ENCODE measurements around the gene PPOX.

The PPOX gene

GRCh38 chr1:161216945-161217712 lies 50.9 kb downstream of the PPOX start:
- DNase-seq (ENCODE audit: low read depth), result peak; percentile 66
- H3K4me3 ChIP-seq (ENCODE audit: low read depth, low read length), result no peak overlapping the region
- TF ChIP-seq CTCF (IDR thresholded peaks at IDR 0.05; ENCODE audit: low read depth, low read length, missing control alignments), result no peak

- no peak overlapping the region for H3K4me3 ChIP-seq (ENCODE audit: low read depth, low read length)
- DNase-seq (ENCODE audit: low read depth), result no peak
- no peak for TF ChIP-seq CTCF (IDR thresholded peaks at IDR 0.05; ENCODE audit: low read depth, low read length, missing control alignments)
These were observed 51.6 kb downstream of the PPOX start for GRCh38 chr1:161217831-161218230.

- H3K4me3 ChIP-seq (ENCODE audit: low read depth, low read length), result no peak overlapping the region
- DNase-seq (ENCODE audit: low read depth), result no peak
- no peak for TF ChIP-seq CTCF (IDR thresholded peaks at IDR 0.05; ENCODE audit: low read depth, low read length, missing control alignments)
These were observed 52.3 kb downstream of the PPOX start for GRCh38 chr1:161218301-161219077.

GRCh38 chr1:161219078-161219892 lies 53.1 kb downstream of the PPOX start:
- TF ChIP-seq CTCF (IDR thresholded peaks at IDR 0.05; ENCODE audit: low read depth, low read length, missing control alignments), result no peak
- no peak for DNase-seq (ENCODE audit: low read depth)
- H3K4me3 ChIP-seq (ENCODE audit: low read depth, low read length), result no peak overlapping the region

- H3K4me3 ChIP-seq (ENCODE audit: low read depth, low read length), result no peak overlapping the region
- TF ChIP-seq CTCF (IDR thresholded peaks at IDR 0.05; ENCODE audit: low read depth, low read length, missing control alignments), result no peak
- no peak for DNase-seq (ENCODE audit: low read depth)
These were observed 53.8 kb downstream of the PPOX start for GRCh38 chr1:161220002-161220401.

Data from GM12864 (cell line).